Pancreas (tissue), 10 donors: ENCODE measurements around the gene MMP7. TPM values are rescaled to one million over a fixed set of nuclear protein-coding genes. Genes with fewer than 3 reads are reported as not detected.
A peak's percentile ranks its signal among the peaks of the same experiment; 100 is the strongest.

Experiments used
- ATAC-seq, 4 donors: fragments of 200-7000 bp; cut with Tn5 transposase; one replicate each; pipeline versions ENCODE4 v1.8.0 to v1.9.1; 2020; ENCODE audit warnings: mild to moderate bottlenecking in 4 of 4, moderate library complexity in 4 of 4
- DNase-seq, 6 donors: peaks; one replicate each; pipeline ENCODE4 v3.0.0-alpha.2; 2020
- FAIRE-seq: peaks from 2 replicates; lab custom pipeline; 2012; peaks lifted over from hg19 to GRCh38; lab: Jason Lieb, UNC
- H3K27ac ChIP-seq, 4 donors: fragments of 200-600 bp; sonication (generic); 1 replicate in 3 of 4; 2 replicates in 1 of 4; pipeline versions ENCODE4 v1.5.0 to v1.8.0; 2020
- H3K27me3 ChIP-seq, 4 donors: fragments of 200-600 bp; one replicate each; pipeline ENCODE4 v1.8.0; 2021
- H3K36me3 ChIP-seq, 3 donors: fragments of 200-600 bp; sonication (generic) in 1 of 3; one replicate each; pipeline versions ENCODE4 v1.5.0 to v1.8.0; 2020 to 2021
- H3K4me1 ChIP-seq, 3 donors: fragments of 200-600 bp; one replicate each; pipeline ENCODE4 v1.8.0; 2021
- H3K4me3 ChIP-seq, 4 donors: fragments of 200-600 bp; sonication (generic) in 2 of 4; one replicate each; pipeline versions ENCODE4 v1.5.0 to v1.8.0; 2020 to 2021
- H3K9me3 ChIP-seq, 4 donors: fragments of 200-600 bp; one replicate each; pipeline ENCODE4 v1.8.0; 2021
- CTCF ChIP-seq, 4 donors: fragments of 200-600 bp; sonication (generic) in 3 of 4; IDR thresholded peaks; one replicate each; pipeline versions ENCODE4 v1.5.0 to v1.8.0; 2021; ENCODE audit warnings: antibody characterized with exemption in 4 of 4
- WGBS, 2 donors: extraction: QIAGEN DNeasy Blood & Tissue Kit; methylation state at CpG; one replicate each; pipeline ENCODE4 v1.1.7; 2013; 5-methylcytosine and 5-hydroxymethylcytosine counted together
- intact Hi-C, 3 donors: fragments of 100-400 bp; cut with DNase I; formaldehyde crosslinking; loops; one replicate each; pipeline versions ENCODE4 v1.11.1 to v1.14.2; 2022
- polyA plus RNA-seq, 2 donors: library from polyadenylated mRNA; stranded (reverse); fragments of 200-250 nt; gene quantifications; one replicate each; pipeline ENCODE4 v1.2.3, GENCODE V29; 2013
- total RNA-seq, 6 donors: library from RNA; stranded (reverse); fragmentation: NEBNext Ultra II Directional in 4 of 6; extraction: Animal tissue kit (Norgen Biotek cat#: 25700) in 4 of 6; gene quantifications; one replicate each; pipeline versions ENCODE4 v1.2.1 to v1.2.4, GENCODE V29; 2021 to 2023
- donor health status: healthy with polysubstance abuse.
- donor health status: DM: no; HTN: no; CAD: no; lungs with moderate emphysema.
- donor health status: DM: no; HTN: no; CAD: no.
- donor health status: control.
- donor health status: control.
- donor health status: Bipolar disorder and iron deficiency.
- donor health status: DM: yes; HTN: yes; CAD: no.
- donor health status: DM: no; HTN: no; CAD: no.
- donor health status: DM: no; HTN: no; CAD: no.
- donor health status: DM: yes; HTN: yes; CAD: no.

The MMP7 gene
- total and polyA plus RNA-seq, 8 donors, result 13.5 to 751 (median 36.0) TPM

- no peaks in the 10 kb centered on the region for H3K36me3 ChIP-seq
- no peak overlapping the region for H3K27ac ChIP-seq
- intact Hi-C loops, result no loop called here
- no peak for ATAC-seq
- no peaks in the 10 kb centered on the region for H3K4me1 ChIP-seq
- H3K27me3 ChIP-seq, result no peaks in the 10 kb centered on the region
- WGBS, 2 donors, result 28 to 42% methylated on average over 2 of the region's 2 CpGs
- FAIRE-seq, result no peak
- no peak for DNase-seq
- no peak overlapping the region for H3K4me3 ChIP-seq
- H3K9me3 ChIP-seq, result no peaks in the 10 kb centered on the region
- no peak for TF ChIP-seq CTCF (IDR thresholded peaks at IDR 0.05)
These were observed 43.3 kb upstream of the MMP7 start for GRCh38 chr11:102573851-102574250.

GRCh38 chr11:102572554-102573220 is 42.1 kb upstream of the MMP7 start:
- H3K4me1 ChIP-seq, result no peaks in the 10 kb centered on the region
- no peak overlapping the region for H3K27ac ChIP-seq
- H3K36me3 ChIP-seq, result no peaks in the 10 kb centered on the region
- H3K9me3 ChIP-seq, result no peaks in the 10 kb centered on the region
- 68 to 82% methylated on average over 2 of the region's 2 CpGs for WGBS, 2 donors
- no peaks in the 10 kb centered on the region for H3K27me3 ChIP-seq
- ATAC-seq, result no peak
- H3K4me3 ChIP-seq, result no peak overlapping the region
- no peak for FAIRE-seq
- no peak for TF ChIP-seq CTCF (IDR thresholded peaks at IDR 0.05)
- intact Hi-C loops, result no loop called here
- no peak for DNase-seq

- no peaks in the 10 kb centered on the region for H3K9me3 ChIP-seq
- no peaks in the 10 kb centered on the region for H3K4me1 ChIP-seq
- FAIRE-seq (no peak), ATAC-seq (no peak), DNase-seq (no peak)
- 53 to 83% methylated on average over 3 of the region's 3 CpGs for WGBS, 2 donors
- no peaks in the 10 kb centered on the region for H3K36me3 ChIP-seq
- H3K27ac ChIP-seq, result no peak overlapping the region
- H3K4me3 ChIP-seq, result no peak overlapping the region
- TF ChIP-seq CTCF (IDR thresholded peaks at IDR 0.05), result no peak
- H3K27me3 ChIP-seq, result no peaks in the 10 kb centered on the region
- intact Hi-C loops, result no loop called here
These were observed 38.3 kb upstream of the MMP7 start for GRCh38 chr11:102568851-102569250.

- WGBS, 2 donors, result 33 to 40% methylated on average over 1 of the region's 1 CpG
- intact Hi-C loops, result no loop called here
- no peak overlapping the region for H3K4me3 ChIP-seq
- no peak for TF ChIP-seq CTCF (IDR thresholded peaks at IDR 0.05)
- no peak for ATAC-seq
- H3K27me3 ChIP-seq, result no peaks in the 10 kb centered on the region
- no peak for DNase-seq
- H3K9me3 ChIP-seq, result no peaks in the 10 kb centered on the region
- FAIRE-seq, result no peak
- no peaks in the 10 kb centered on the region for H3K4me1 ChIP-seq
- no peaks in the 10 kb centered on the region for H3K36me3 ChIP-seq
- no peak overlapping the region for H3K27ac ChIP-seq
These were observed 35.6 kb upstream of the MMP7 start for GRCh38 chr11:102566112-102566511.

- 73 to 87% methylated on average over 2 of the region's 2 CpGs for WGBS, 2 donors
- Histone ChIP-seq H3K27ac (peak overlapping the region in 1 of 4 donors; percentile 23), H3K4me3 (no peak overlapping the region), H3K4me1 (no peaks in the 10 kb centered on the region), H3K27me3 (no peaks in the 10 kb centered on the region), H3K36me3 (no peaks in the 10 kb centered on the region), H3K9me3 (no peaks in the 10 kb centered on the region)
- FAIRE-seq, result no peak
- no peak for TF ChIP-seq CTCF (IDR thresholded peaks at IDR 0.05)
- DNase-seq, result no peak
- intact Hi-C loops, result no loop called here
- peak in 3 of 4 donors; percentile 49 to 83 (median 82) for ATAC-seq
These were observed 33.6 kb upstream of the MMP7 start for GRCh38 chr11:102564110-102564509.
